Measurements from ENCODE around the gene TRIM38. TPM values are rescaled to one million over a fixed set of nuclear protein-coding genes. Genes with fewer than 3 reads are reported as not detected.

The TRIM38 gene
- total and polyA plus RNA-seq, 2 of the 13 experiments (the other 11 are each of a cell fraction or from before 2014, with no cell fraction given): 2.5 to 3.1 TPM

- TF ChIP-seq KIAA2018 (CRISPR knock-in tag; IDR thresholded peaks at IDR 0.05; ENCODE audit: borderline replicate concordance) (no peak), BHLHE40 (IDR thresholded peaks at IDR 0.05; ENCODE audit: low read length) (no peak), RARA (CRISPR knock-in tag; IDR thresholded peaks at IDR 0.05) (no peak), SIN3A (IDR thresholded peaks at IDR 0.05; ENCODE audit: borderline replicate concordance, low read depth, low read length) (no peak), SRSF4 (IDR thresholded peaks at IDR 0.05; ENCODE audit: low read depth, low read length, poor library complexity, severe bottlenecking) (no peak), ZFP37 (CRISPR knock-in tag; IDR thresholded peaks at IDR 0.05; ENCODE audit: borderline replicate concordance) (no peak), SNRNP70 (IDR thresholded peaks at IDR 0.05; ENCODE audit: low read depth, low read length) (no peak), ARID5B (CRISPR knock-in tag; IDR thresholded peaks at IDR 0.05) (peak; percentile 36), ELF1 (CRISPR knock-in tag; IDR thresholded peaks at IDR 0.05) (peak; percentile 41), ZNF550 (CRISPR knock-in tag; IDR thresholded peaks at IDR 0.05; ENCODE audit: borderline replicate concordance) (no peak; the same call in none of the 2 replicates), HOXA5 (CRISPR knock-in tag; IDR thresholded peaks at IDR 0.05) (no peak), MEIS2 (CRISPR knock-in tag; IDR thresholded peaks at IDR 0.05) (no peak), NFE2L2 (IDR thresholded peaks at IDR 0.05; ENCODE audit: low read length) (no peak), ZNF207 (IDR thresholded peaks at IDR 0.05; ENCODE audit: borderline replicate concordance) (no peak), ZNF251 (CRISPR knock-in tag; IDR thresholded peaks at IDR 0.05) (no peak)
These were observed 29.3 kb downstream of the TRIM38 start (continued) for GRCh38 chr6:25991785-25992412.
